HEK293 (cell line): ENCODE measurements around the gene MMP24.
A peak's percentile ranks its signal among the peaks of the same experiment; 100 is the strongest.

Source experiments
- CTCF ChIA-PET: fragments of 350-600 bp; formaldehyde crosslinking; extraction: SDS; loops from one replicate; lab custom pipeline; 2021; ENCODE audit warnings: antibody characterized with exemption; lab: Yijun Ruan, JAX
- POLR2A ChIA-PET: fragments of 300-600 bp; formaldehyde crosslinking; extraction: SDS; loops from one replicate; lab custom pipeline; 2020; ENCODE audit warnings: antibody characterized with exemption, inconsistent platforms; lab: Yijun Ruan, JAX
- H3K27ac ChIP-seq: fragments of 200-500 bp; sonication (Bioruptor generic); 2 replicates; pipeline ENCODE4 v1.5.1; 2014; ENCODE audit warnings: low read depth, low read length, control low read depth, inconsistent platforms; ENCODE audit errors: extremely low read depth
- H3K36me3 ChIP-seq, 2 experiments: fragments of 200-500 bp in 1 of 2; sonication (Bioruptor generic) in 1 of 2; 1 replicate in 1 of 2; 2 replicates in 1 of 2; pipeline ENCODE4 v1.5.1; 2014 to 2017; ENCODE audit warnings: inconsistent platforms in 2 of 2, low read length in 2 of 2; ENCODE audit not compliant: control insufficient read depth in 2 of 2, insufficient read depth in 1 of 2
- H3K4me1 ChIP-seq: fragments of 200-500 bp; sonication (Bioruptor generic); 2 replicates; pipeline ENCODE4 v1.5.1; 2014; ENCODE audit warnings: mild to moderate bottlenecking, low read length, inconsistent platforms; ENCODE audit not compliant: control insufficient read depth, insufficient read depth
- H3K4me3 ChIP-seq: 2 replicates; pipeline ENCODE4 v1.5.1; 2011; ENCODE audit warnings: low read depth, mild to moderate bottlenecking, control low read depth, low read length, moderate library complexity
- H3K9me3 ChIP-seq: fragments of 200-500 bp; sonication (Bioruptor generic); 2 replicates; pipeline ENCODE4 v1.5.1; 2014; ENCODE audit warnings: low read depth, low read length, inconsistent platforms; ENCODE audit not compliant: control insufficient read depth, insufficient read depth
- HOXA7 ChIP-seq: sonication (generic); formaldehyde crosslinking; IDR thresholded peaks from 2 replicates; pipeline ENCODE4 v1.8.1; 2022; ENCODE audit warnings: missing genetic modification reagents, borderline replicate concordance
- IKZF3 ChIP-seq: fragments of 450-650 bp; IDR thresholded peaks from 2 replicates; pipeline ENCODE4 v1.5.0; 2018; ENCODE audit warnings: missing biosample characterization, mild to moderate bottlenecking, missing genetic modification characterization, moderate library complexity
- KLF1 ChIP-seq: fragments of 450-650 bp; formaldehyde crosslinking; IDR thresholded peaks from 2 replicates; pipeline ENCODE4 v1.5.1; 2016; ENCODE audit warnings: missing biosample characterization, missing genetic modification characterization
- KLF16 ChIP-seq: fragments of 450-650 bp; formaldehyde crosslinking; IDR thresholded peaks from 2 replicates; pipeline ENCODE4 v1.5.1; 2017; ENCODE audit warnings: missing biosample characterization, missing genetic modification characterization
- OSR2 ChIP-seq: fragments of 450-650 bp; formaldehyde crosslinking; IDR thresholded peaks from 2 replicates; pipeline ENCODE4 v1.5.1; 2016; ENCODE audit warnings: missing biosample characterization, missing genetic modification characterization
- SCRT1 ChIP-seq: fragments of 450-650 bp; formaldehyde crosslinking; IDR thresholded peaks from 2 replicates; pipeline ENCODE4 v1.5.1; 2016; ENCODE audit warnings: missing biosample characterization, missing genetic modification characterization, borderline replicate concordance
- TRIM28 ChIP-seq: IDR thresholded peaks from 2 replicates; pipeline ENCODE4 v1.6.1; 2011; ENCODE audit warnings: low read length, control low read depth, borderline replicate concordance
- WT1 ChIP-seq: fragments of 450-650 bp; formaldehyde crosslinking; IDR thresholded peaks from 2 replicates; pipeline ENCODE4 v1.5.1; 2016; ENCODE audit warnings: missing biosample characterization, missing genetic modification characterization
- ZBTB1 ChIP-seq: fragments of 450-650 bp; formaldehyde crosslinking; IDR thresholded peaks from 2 replicates; pipeline ENCODE4 v1.5.1; 2016; ENCODE audit warnings: missing biosample characterization, missing genetic modification characterization
- ZBTB20 ChIP-seq: fragments of 450-650 bp; formaldehyde crosslinking; IDR thresholded peaks from 2 replicates; pipeline ENCODE4 v1.5.1; 2016; ENCODE audit warnings: missing biosample characterization, missing genetic modification characterization
- ZNF138 ChIP-seq: fragments of 450-650 bp; formaldehyde crosslinking; IDR thresholded peaks from 2 replicates; pipeline ENCODE4 v1.5.1; 2016; ENCODE audit warnings: missing biosample characterization, missing genetic modification characterization, borderline replicate concordance
- ZNF155 ChIP-seq: fragments of 450-650 bp; formaldehyde crosslinking; IDR thresholded peaks from 2 replicates; pipeline ENCODE4 v1.5.1; 2016; ENCODE audit warnings: missing biosample characterization, missing genetic modification characterization
- ZNF16 ChIP-seq: fragments of 450-650 bp; formaldehyde crosslinking; IDR thresholded peaks from 2 replicates; pipeline ENCODE4 v1.5.1; 2016; ENCODE audit warnings: low read depth, missing biosample characterization, missing genetic modification characterization
- ZNF184 ChIP-seq: fragments of 450-650 bp; IDR thresholded peaks from 2 replicates; pipeline ENCODE4 v1.5.1; 2018; ENCODE audit warnings: missing biosample characterization, mild to moderate bottlenecking, missing genetic modification characterization
- ZNF19 ChIP-seq: fragments of 450-650 bp; formaldehyde crosslinking; IDR thresholded peaks from 2 replicates; pipeline ENCODE4; 2016; ENCODE audit warnings: missing biosample characterization, missing genetic modification characterization, low read depth
- ZNF23 ChIP-seq: fragments of 450-650 bp; formaldehyde crosslinking; IDR thresholded peaks from 2 replicates; pipeline ENCODE4 v1.5.1; 2016; ENCODE audit warnings: missing biosample characterization, missing genetic modification characterization, borderline replicate concordance
- ZNF24 ChIP-seq: fragments of 450-650 bp; formaldehyde crosslinking; IDR thresholded peaks from 2 replicates; pipeline ENCODE4 v1.5.1; 2016; ENCODE audit warnings: missing biosample characterization, missing genetic modification characterization
- ZNF248 ChIP-seq: fragments of 450-650 bp; formaldehyde crosslinking; IDR thresholded peaks from 2 replicates; pipeline ENCODE4 v1.5.1; 2017; ENCODE audit warnings: missing biosample characterization, missing genetic modification characterization
- ZNF423 ChIP-seq: fragments of 450-650 bp; formaldehyde crosslinking; IDR thresholded peaks from 2 replicates; pipeline ENCODE4 v1.5.1; 2016; ENCODE audit warnings: missing biosample characterization, missing genetic modification characterization
- ZNF48 ChIP-seq: fragments of 450-650 bp; formaldehyde crosslinking; IDR thresholded peaks from 2 replicates; pipeline ENCODE4 v1.5.1; 2016; ENCODE audit warnings: missing biosample characterization, missing genetic modification characterization
- ZNF501 ChIP-seq: fragments of 450-650 bp; formaldehyde crosslinking; IDR thresholded peaks from 2 replicates; pipeline ENCODE4 v1.5.1; 2016; ENCODE audit warnings: missing biosample characterization, missing genetic modification characterization
- ZNF560 ChIP-seq: fragments of 450-650 bp; formaldehyde crosslinking; IDR thresholded peaks from 2 replicates; pipeline ENCODE4 v1.5.1; 2017; ENCODE audit warnings: missing biosample characterization, missing genetic modification characterization, borderline replicate concordance
- ZNF596 ChIP-seq: fragments of 450-650 bp; IDR thresholded peaks from 2 replicates; pipeline ENCODE4 v1.5.0; 2018; ENCODE audit warnings: missing biosample characterization, mild to moderate bottlenecking, missing genetic modification characterization, moderate library complexity
- ZNF610 ChIP-seq: fragments of 450-650 bp; formaldehyde crosslinking; IDR thresholded peaks from 2 replicates; pipeline ENCODE4 v1.5.1; 2016; ENCODE audit warnings: missing biosample characterization, missing genetic modification characterization, borderline replicate concordance
- ZNF626 ChIP-seq: fragments of 450-650 bp; sonication (Bioruptor Pico); formaldehyde crosslinking; IDR thresholded peaks from 2 replicates; pipeline ENCODE4 v1.5.1; 2018; ENCODE audit warnings: missing biosample characterization, missing genetic modification characterization, inconsistent platforms
- ZNF664 ChIP-seq: fragments of 450-650 bp; formaldehyde crosslinking; IDR thresholded peaks from 2 replicates; pipeline ENCODE4 v1.5.1; 2016; ENCODE audit warnings: missing biosample characterization, missing genetic modification characterization
- ZNF792 ChIP-seq: fragments of 450-650 bp; formaldehyde crosslinking; IDR thresholded peaks from 2 replicates; pipeline ENCODE4 v1.5.1; 2016; ENCODE audit warnings: missing biosample characterization, missing genetic modification characterization
- ZSCAN23 ChIP-seq: fragments of 450-650 bp; formaldehyde crosslinking; IDR thresholded peaks from 2 replicates; pipeline ENCODE4 v1.5.1; 2016; ENCODE audit warnings: missing biosample characterization, missing genetic modification characterization
- ZSCAN30 ChIP-seq: fragments of 450-650 bp; IDR thresholded peaks from 2 replicates; pipeline ENCODE4 v1.5.1; 2018; ENCODE audit warnings: missing biosample characterization, mild to moderate bottlenecking, missing genetic modification characterization, moderate library complexity
- TF ChIP-seq, protein P1 (sequence below): fragments of 450-650 bp; formaldehyde crosslinking; IDR thresholded peaks from 2 replicates; pipeline ENCODE4 v1.5.1; 2016; ENCODE audit warnings: missing biosample characterization, missing genetic modification characterization
- TF ChIP-seq, protein P2 (sequence below): fragments of 450-650 bp; formaldehyde crosslinking; IDR thresholded peaks from 2 replicates; pipeline ENCODE4 v1.5.1; 2016; ENCODE audit warnings: missing biosample characterization, missing genetic modification characterization
- TF ChIP-seq, protein P3 (sequence below): fragments of 450-650 bp; formaldehyde crosslinking; IDR thresholded peaks from 2 replicates; pipeline ENCODE4; 2016; ENCODE audit warnings: missing biosample characterization, missing genetic modification characterization
- TF ChIP-seq, protein P4 (sequence below): fragments of 450-650 bp; formaldehyde crosslinking; IDR thresholded peaks from 2 replicates; pipeline ENCODE4 v1.5.1; 2016; ENCODE audit warnings: missing biosample characterization, missing genetic modification characterization

Gene MMP24

DNA sequence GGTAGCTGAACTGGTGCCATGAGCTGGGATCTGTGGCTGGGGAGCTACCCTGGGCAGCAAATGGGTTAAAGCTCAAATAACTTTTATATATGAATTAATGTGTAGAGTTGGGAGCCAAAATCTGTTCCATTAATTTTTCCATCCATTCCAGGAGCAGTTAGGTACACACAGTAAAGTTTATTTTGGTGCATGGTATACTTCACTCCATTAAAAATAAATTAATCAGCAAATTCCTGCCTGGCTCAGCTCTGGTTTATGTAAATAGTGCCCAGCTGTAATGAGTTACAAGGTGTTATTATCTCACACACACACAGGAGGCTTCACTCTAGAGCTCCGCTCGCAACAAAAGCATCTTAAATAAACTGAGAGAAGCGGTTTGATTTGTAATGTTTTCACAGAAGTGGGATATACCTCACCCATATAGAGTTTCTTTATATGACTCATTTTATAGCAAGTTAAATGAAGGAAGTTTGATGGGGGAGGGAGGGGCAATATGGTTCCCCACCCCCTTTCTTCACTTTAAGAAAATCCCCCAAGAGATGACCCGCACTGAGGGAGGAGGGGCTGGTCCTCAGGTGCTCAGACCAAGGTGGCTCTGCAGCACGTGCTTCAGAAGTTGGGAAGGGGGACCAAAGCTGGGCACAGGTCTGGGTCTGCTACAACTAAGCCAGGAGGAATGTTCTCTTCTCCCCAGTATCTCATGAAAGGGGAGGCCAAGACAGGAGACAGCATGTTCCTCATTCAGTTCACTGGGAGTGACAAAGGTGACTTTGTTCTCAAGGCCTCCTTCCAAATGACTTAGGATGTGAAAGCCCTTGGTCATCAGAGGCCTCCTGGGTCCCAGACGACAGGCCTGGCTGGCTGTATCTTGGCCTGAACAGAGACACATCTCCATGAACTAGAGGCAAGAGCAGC lies 76.2 kb downstream of the MMP24 start:
- peaks cover 0 to 13% of the 10 kb centered on the region in 2 experiments; a peak in 1 of 3 replicates for H3K36me3 ChIP-seq
- H3K4me1 ChIP-seq: no peaks in the 10 kb centered on the region; the same call in 1 of the 2 replicates
- H3K4me3 ChIP-seq: no peak overlapping the region
- ChIA-PET CTCF (interaction anchor here (0.6 to 13.7 kb wide), 24 partner anchors 10 to 472 kb away, joined by 3 to 236 read pairs (median 6); partner anchors contain the start of genes EIF6, GDF5 and MMP24OS), POLR2A (interaction anchor here (0.8 kb wide), 1 partner anchor 25 kb away, joined by 4 read pairs; the partner anchor contains the start of gene MMP24OS)
- H3K27ac ChIP-seq: no peak overlapping the region
- H3K9me3 ChIP-seq: no peaks in the 10 kb centered on the region
- TF ChIP-seq, protein P1, sequence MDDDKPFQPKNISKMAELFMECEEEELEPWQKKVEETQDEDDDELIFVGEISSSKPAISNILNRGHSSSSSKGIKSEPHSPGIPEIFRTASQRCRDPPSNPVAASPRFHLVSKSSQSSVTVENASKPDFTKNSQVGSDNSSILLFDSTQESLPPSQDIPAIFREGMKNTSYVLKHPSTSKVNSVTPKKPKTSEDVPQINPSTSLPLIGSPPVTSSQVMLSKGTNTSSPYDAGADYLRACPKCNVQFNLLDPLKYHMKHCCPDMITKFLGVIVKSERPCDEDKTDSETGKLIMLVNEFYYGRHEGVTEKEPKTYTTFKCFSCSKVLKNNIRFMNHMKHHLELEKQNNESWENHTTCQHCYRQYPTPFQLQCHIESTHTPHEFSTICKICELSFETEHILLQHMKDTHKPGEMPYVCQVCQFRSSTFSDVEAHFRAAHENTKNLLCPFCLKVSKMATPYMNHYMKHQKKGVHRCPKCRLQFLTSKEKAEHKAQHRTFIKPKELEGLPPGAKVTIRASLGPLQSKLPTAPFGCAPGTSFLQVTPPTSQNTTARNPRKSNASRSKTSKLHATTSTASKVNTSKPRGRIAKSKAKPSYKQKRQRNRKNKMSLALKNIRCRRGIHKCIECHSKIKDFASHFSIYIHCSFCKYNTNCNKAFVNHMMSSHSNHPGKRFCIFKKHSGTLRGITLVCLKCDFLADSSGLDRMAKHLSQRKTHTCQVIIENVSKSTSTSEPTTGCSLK (tag by site-specific recombination): no peak
- TF ChIP-seq ZNF501: no peak
- no peak for TF ChIP-seq ZNF155
- no peak for TF ChIP-seq ZSCAN30 (tag by site-specific recombination)
- no peak for TF ChIP-seq TRIM28
- no peak for TF ChIP-seq ZNF248 (tag by site-specific recombination)
- no peak for TF ChIP-seq ZSCAN23 (tag by site-specific recombination)
- no peak for TF ChIP-seq HOXA7
- peak; percentile 28; the same call in 1 of the 2 replicates for TF ChIP-seq KLF1 (tag by site-specific recombination)
- TF ChIP-seq, protein P2, sequence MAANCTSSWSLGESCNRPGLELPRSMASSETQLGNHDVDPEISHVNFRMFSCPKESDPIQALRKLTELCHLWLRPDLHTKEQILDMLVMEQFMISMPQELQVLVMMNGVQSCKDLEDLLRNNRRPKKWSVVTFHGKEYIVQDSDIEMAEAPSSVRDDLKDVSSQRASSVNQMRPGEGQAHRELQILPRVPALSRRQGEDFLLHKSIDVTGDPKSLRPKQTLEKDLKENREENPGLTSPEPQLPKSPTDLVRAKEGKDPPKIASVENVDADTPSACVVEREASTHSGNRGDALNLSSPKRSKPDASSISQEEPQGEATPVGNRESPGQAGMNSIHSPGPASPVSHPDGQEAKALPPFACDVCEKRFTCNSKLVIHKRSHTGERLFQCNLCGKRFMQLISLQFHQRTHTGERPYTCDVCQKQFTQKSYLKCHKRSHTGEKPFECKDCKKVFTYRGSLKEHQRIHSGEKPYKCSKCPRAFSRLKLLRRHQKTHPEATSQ: no peak
- TF ChIP-seq, protein P3, sequence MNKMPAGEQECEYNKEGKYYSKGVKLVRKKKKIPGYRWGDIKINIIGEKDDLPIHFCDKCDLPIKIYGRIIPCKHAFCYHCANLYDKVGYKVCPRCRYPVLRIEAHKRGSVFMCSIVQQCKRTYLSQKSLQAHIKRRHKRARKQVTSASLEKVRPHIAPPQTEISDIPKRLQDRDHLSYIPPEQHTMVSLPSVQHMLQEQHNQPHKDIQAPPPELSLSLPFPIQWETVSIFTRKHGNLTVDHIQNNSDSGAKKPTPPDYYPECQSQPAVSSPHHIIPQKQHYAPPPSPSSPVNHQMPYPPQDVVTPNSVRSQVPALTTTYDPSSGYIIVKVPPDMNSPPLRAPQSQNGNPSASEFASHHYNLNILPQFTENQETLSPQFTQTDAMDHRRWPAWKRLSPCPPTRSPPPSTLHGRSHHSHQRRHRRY: no peak
- 0 out of 2 replicates have a peak, but pooled peaks have one; percentile 14 for TF ChIP-seq OSR2 (tag by site-specific recombination)
- TF ChIP-seq ZNF560 (tag by site-specific recombination): no peak
- TF ChIP-seq ZNF596 (tag by site-specific recombination): no peak
- no peak for TF ChIP-seq ZBTB20
- TF ChIP-seq ZBTB1 (tag by site-specific recombination): no peak
- no peak for TF ChIP-seq ZNF610 (tag by site-specific recombination)
- no peak for TF ChIP-seq ZNF23 (tag by site-specific recombination)
- TF ChIP-seq, protein P4, sequence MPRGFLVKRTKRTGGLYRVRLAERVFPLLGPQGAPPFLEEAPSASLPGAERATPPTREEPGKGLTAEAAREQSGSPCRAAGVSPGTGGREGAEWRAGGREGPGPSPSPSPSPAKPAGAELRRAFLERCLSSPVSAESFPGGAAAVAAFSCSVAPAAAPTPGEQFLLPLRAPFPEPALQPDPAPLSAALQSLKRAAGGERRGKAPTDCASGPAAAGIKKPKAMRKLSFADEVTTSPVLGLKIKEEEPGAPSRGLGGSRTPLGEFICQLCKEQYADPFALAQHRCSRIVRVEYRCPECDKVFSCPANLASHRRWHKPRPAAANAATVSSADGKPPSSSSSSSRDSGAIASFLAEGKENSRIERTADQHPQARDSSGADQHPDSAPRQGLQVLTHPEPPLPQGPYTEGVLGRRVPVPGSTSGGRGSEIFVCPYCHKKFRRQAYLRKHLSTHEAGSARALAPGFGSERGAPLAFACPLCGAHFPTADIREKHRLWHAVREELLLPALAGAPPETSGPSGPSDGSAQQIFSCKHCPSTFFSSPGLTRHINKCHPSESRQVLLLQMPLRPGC (tag by site-specific recombination): 0 out of 2 replicates have a peak, but pooled peaks have one; percentile 24
- no peak for TF ChIP-seq ZNF184 (tag by site-specific recombination)
- no peak for TF ChIP-seq KLF16 (tag by site-specific recombination)
- TF ChIP-seq WT1 (tag by site-specific recombination): no peak
- TF ChIP-seq IKZF3 (tag by site-specific recombination): no peak
- TF ChIP-seq ZNF664 (tag by site-specific recombination): peak; percentile 17; the same call in 1 of the 2 replicates
- TF ChIP-seq ZNF16 (tag by site-specific recombination): no peak
- no peak for TF ChIP-seq ZNF626 (tag by site-specific recombination)
- TF ChIP-seq ZNF138: no peak
- TF ChIP-seq ZNF48 (tag by site-specific recombination): no peak
- TF ChIP-seq ZNF423 (tag by site-specific recombination): no peak
- no peak for TF ChIP-seq ZNF19 (tag by site-specific recombination)
- TF ChIP-seq SCRT1 (tag by site-specific recombination): no peak
- TF ChIP-seq ZNF24 (tag by site-specific recombination): 0 out of 2 replicates have a peak, but pooled peaks have one; percentile 30
- no peak for TF ChIP-seq ZNF792 (tag by site-specific recombination)
